D341Med (cell line): ENCODE results near the gene SUSD6.

Source experiments
- DNase-seq: peaks from one replicate; pipeline ENCODE4 v3.0.0; 2012; ENCODE audit warnings: low spot score

SUSD6 gene

DNA sequence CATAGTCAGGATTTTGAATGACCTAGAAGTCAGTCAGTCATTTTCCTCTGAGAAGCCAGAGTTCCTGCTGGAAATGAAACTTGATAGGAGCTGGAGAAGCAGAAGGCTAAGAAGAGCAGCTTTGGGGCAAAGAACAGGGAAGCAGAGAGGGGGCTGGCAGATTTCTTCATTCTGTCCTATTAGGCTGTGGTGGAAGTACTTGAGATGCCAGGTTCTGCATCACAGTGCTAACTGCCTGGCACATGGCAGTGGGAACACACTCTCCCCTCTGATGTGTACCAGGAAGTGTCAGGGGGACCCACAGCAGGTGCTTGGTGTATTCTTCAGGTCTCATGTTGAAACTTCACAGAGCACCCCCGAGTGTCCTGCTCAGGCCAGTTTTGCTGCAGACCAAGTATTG is 61.0 kb downstream of the SUSD6 start:
- DNase-seq = no peak

DNA sequence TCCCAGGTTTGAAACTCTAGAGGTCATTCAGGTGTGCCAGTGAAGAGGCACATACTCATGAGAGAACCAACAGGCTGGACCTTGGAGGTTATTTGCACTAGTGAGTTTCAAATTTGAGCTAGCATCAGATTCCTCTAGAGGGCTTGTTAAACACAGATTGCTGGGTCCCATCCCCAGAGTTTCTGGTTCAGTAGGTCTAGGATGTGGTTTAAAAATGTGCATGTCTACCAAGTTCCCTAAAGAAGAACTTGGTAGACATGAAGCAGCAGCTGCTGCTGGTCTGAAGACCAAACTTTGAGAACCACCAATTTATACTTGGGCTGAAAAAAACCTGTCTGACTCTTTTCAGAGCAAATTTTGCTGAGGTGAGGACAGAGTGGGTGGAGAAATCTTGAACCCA is 61.7 kb downstream of the SUSD6 start:
- DNase-seq = no peak

- DNase-seq = no peak
Observed at GRCh38 chr14:69673578-69674305, 62.3 kb downstream of the SUSD6 start.

GRCh38 chr14:69674546-69675244 is 63.3 kb downstream of the SUSD6 start:
- DNase-seq = no peak

- DNase-seq = no peak
Observed at GRCh38 chr14:69675245-69675583, 63.8 kb downstream of the SUSD6 start.

DNA sequence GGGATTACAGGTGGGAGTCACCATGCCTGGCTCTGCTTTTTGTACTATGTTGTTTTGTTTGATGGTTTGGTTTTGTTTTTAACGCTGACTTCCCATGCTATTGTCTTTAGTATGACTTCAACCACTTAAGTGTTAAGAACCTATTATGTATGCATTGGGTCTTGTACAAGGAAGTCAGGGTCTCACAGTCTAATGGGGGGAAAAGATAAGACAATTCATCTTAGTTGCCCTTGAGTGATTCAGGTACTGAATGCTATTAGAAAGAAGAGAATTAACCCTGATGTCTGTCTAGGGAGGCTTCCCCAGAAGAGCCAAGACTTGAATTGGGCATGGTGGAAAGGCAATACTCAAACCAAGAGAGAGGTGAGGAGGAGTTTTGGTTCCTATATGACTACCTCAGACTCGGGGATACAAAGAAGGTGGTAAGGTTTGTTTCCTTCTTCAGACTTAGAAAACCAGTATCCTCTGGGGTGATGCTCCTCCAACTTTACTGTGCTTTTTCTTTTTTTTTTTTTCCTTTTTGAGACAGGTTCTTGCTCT is 64.6 kb downstream of the SUSD6 start:
- no peak for DNase-seq

GRCh38 chr14:69676723-69677122 is 65.3 kb downstream of the SUSD6 start:
- no peak for DNase-seq

GRCh38 chr14:69680297-69680696 is 68.9 kb downstream of the SUSD6 start:
- DNase-seq = no peak

GRCh38 chr14:69682136-69682535 is 70.7 kb downstream of the SUSD6 start:
- no peak for DNase-seq

DNA sequence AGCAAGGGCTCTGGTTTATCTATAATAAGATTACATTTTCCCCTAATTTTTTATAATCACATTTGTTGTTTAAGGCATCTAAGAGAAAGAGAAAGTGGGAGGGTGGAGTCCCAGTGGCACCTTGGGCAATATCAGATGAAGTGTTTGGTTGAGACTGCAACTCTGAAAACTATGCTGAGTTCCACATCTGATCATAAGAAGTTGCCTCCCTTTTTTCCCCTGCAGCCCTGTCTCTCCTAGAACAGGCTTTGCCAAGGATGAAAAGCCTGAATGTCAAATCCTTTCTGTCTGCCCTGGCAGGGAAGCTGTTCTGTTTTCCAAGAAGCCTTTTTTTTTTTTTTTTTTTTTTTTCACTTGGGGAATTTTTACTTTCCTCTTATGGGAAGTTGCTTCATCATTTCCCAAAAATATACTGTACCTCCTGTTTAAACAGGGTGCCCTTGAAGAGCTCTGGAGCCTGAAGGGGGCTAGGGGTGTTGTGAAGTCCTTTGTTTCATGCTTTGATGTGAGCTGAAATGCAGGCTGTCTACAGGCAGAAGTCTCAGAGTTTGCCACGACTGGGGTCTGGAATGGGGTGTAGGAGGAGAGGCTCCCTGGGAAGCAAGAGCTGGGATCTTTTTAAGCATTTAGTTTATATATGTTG is 71.3 kb downstream of the SUSD6 start:
- no peak for DNase-seq

GRCh38 chr14:69683971-69684370 is 72.6 kb downstream of the SUSD6 start:
- no peak for DNase-seq

DNA sequence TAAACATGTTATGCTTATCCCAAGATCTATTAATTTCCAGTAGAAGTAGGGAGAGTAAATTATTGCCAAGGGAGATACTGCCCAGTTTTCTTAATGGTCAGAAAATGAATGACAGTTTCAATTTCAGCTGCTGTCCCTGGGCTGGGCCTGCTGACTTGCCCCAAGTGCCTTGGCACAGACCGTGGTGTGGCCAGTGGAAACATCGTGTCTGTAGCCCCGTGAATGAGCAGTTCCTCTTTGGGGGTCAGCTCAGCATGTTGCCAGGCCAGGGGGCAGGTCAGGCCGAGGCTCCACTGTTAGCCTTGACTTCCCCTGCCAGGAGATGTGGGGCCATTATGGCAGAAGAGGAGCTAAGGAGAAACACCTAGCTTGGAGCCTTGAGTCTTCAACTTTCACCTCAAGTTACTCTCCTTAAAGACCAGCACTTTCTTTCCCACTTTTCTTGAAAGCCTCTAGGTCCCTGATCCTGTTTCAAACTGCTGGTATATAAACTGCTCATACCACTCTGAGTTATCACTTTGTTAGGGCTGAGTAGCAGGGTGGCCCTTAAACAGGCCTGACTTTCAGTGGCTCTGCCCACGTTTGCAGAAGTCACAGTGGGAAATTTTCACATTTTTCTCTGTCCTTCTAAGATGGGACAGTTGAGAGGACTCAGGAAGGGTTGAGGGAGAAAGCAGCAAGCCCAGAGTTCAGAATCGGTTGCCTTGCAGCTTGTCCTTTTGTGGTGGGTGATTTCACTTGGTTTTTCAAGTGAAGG is 73.2 kb downstream of the SUSD6 start:
- no peak for DNase-seq

- no peak for DNase-seq
Observed at GRCh38 chr14:69685218-69685616, 73.8 kb downstream of the SUSD6 start.

DNA sequence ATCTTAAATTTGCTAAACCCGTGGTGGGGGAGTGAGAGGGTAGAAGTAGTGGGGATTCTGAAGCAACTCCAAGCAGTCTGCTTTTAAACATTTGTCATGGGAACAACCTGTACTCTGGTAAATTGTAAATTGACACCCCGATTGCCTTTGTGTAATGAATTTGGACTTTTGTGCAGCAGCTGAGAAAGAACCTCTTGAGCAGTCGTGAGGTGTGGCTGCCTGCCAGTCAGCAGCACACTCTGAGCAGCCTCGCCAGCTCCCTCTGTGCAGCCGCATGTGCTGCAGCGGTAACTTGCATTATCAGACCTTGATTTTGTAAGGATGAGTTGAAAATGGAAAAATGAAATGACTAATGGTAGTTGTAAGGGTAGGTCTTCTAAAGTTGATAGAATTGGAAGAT is 74.3 kb downstream of the SUSD6 start:
- DNase-seq = no peak

- DNase-seq = no peak
Observed at GRCh38 chr14:69687606-69688298, 76.4 kb downstream of the SUSD6 start.

GRCh38 chr14:69688299-69688649 is 76.9 kb downstream of the SUSD6 start:
- no peak for DNase-seq

- DNase-seq = no peak
Observed at GRCh38 chr14:69690042-69690441, 78.6 kb downstream of the SUSD6 start.

- DNase-seq = no peak
Observed at GRCh38 chr14:69692594-69692993, 81.2 kb downstream of the SUSD6 start.

GRCh38 chr14:69693145-69693544 is 81.7 kb downstream of the SUSD6 start:
- DNase-seq = peak; percentile 71

DNA sequence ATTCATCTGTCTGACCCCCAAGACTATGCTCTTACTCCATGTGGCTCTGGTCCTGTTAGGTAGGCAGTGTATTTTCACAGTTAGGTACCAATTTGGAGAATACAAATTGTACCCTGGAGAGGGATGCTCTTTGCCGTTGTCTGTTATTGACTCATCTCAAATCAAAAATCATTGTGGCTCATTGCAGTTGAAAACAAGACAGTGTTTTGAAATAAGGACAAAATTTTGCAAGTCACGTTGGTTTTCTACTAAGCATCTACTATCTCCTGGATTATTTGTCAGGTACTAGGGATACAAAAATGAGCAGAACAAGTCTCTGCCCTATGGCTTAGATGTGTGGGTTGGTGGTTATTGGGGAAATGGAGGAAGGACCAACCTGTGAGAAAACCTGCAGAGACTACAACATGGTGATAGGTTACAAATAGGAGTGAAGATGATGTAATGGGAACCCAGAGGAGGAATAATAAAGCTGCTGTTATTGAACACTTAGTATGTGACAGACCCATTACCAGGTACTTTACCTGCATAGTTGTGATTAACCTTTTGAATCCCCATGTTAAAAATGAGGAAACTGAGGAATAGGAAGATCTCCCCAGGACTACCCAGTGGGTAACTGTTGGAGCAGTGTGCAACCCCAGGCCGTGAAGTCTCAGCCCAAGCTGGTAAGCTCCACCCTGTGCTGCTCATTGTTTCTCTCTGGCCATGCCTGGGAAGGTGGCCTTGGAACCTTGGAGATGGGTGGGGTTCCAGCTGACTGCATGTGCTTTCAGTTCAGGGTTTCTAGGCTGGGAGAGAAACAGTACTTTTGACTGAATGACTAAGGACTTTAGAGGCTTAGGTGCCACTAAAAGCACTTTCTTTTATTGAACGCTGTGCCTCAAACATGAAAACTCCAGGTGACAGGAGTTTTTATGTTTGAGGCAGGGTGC is 82.7 kb downstream of the SUSD6 start:
- DNase-seq = no peak
